Amniotic epithelial cell (primary cell): ENCODE results near the gene NECAB2.

ENCODE experiments used
- DNase-seq: peaks from one replicate; pipeline ENCODE4 v3.0.0-alpha.2; 2010; ENCODE audit warnings: low read depth

NECAB2 gene

DNA sequence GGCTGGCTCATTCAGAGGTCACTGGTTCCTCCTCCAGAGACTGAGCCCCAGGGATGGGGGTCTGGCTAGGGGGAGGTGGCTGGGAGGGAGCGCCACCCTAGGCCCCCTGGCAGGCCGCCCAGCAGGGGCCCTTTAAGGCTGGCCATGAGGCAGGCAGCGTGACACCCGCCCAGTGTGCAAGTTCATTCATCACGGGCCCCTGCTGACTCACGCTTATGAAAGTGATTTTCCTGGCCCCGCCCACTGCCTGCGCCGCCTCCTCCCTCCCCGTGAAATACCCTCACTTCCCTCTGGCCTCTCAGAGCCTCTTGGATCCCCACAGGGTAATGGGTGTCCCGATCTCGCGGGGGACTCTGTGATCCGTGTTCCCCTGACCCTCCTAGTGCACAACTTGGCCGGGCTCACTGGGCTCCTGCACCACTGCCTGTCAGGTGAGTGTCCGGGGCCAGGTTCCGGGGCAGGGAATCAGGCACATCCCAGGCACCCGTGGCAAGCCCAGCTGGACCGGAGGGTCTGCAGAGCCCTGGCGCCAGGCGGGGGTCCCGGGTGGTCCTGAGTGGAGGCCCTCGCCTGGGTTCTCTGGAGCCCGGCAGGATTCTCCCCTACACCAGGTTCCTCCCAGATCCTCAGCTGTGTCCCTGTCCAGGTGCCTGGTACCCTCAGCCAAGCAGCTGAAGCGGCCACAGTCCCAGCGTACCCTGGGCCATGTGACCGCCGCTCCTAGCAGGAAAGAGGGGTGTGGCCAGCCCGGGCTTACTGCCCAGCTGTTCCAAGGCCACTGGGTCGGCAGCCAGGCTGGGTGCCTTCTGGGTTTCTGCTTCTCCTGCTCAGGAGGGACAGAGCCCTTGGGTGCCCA, 14.9 kb upstream of the NECAB2 start, which contains the start of gene OSGIN1:
OSGIN1 (plus strand) TSS at position 301 of the 856 bp plus-strand sequence. CDS start 4,432 bp downstream, outside the sequence.
- peak; percentile 90 for DNase-seq

DNA sequence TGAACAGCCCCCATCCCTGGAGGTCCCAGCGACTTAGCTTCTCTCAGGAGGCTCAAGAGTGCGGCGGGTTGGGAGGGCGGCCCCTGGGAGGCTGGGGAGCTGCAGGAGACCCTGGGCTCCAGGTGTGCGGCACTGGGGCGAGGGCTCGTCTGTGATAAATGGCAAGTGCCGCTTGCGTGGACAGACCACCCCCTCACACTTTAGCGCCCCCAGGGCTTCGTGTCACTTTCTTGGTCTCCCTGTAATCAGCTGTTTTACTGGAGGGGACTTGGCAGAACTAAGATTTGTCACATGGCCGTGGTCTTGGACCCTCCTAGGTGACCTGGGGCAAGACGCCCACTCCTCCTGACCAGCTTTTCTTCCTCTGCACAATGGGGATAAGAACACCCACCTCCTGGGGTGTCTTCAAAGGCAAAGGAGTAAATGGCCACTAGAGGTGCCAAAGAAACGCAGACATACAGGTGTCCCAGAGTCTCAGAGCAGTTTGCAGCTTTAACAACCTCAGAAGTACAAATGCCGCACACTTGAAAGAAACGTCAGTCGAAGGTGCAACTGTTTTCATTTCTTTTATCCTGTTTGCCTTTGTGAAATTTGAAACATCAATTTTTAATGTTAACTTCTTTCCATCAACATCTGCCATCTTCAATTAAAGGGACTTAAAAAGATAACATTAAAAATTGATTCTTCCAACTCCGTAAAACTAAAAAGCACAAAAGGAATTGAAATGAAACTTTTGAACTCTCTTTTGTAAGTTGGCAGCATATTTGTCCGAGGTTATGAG, 14.1 kb upstream of the NECAB2 start:
- DNase-seq = no peak

DNA sequence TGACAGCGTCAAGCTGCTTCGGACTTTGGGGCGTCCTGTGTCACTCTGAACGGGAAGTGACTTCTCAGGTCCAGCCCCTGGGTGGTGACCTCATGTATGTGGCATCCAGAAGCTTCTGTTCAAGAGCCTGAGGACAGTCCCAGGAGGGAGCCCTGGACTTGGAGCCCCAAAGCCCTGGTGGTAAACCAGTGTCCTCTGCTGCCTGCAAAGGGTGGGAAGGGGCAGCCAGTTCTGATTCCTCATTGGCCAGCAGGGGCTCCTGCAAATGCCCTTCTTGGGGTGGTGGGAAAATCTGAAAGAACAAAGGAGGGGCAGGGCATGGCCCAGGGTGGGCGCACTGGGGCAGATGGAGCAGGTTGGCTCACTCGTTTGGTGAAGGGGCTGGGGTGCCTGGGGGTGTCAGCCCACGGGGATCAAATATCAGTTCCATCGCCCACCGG, 13.4 kb upstream of the NECAB2 start:
- no peak for DNase-seq

DNA sequence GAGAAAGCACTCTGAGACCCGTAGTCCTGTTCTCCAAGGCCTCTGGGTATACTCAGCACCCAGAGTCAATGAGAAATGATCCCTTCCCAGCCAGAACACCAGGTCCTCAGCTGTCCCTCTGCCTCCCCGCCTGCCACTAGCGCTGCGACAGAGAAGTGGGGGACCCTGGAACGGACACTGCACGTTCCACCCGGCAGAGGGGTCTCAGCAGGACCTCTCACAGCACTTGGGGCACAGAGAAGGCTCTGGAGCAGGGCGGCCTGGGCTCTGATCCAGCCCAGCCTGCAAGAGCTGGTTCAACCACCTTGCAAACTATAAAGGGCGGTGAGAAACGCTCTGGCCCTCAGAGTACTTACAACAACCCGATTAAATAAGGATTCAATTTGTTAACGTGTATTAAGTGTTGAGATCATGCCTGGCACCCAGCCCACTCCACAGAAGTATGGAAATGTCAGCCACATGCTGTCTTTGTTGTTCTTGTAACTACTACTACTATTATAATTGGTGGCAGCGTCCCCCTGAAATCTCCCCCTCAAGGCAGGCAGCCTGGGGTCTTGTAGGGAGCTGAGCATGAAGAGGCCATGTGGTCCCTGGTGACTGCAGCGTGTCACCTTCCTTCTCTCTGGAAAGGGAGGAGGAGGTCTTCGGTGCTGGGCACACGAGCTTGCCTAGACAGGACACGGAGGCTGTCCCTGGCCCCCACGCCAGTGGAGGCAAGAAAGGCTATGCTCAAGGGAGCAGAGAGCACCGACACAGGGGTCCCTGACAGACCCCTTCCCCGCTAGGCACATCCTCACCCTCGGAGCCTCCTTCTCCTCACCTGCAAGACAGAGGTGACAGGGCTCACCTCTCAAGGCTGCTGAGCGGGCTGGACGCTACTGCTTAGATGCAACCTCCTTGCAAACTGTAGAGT, 12.6 kb upstream of the NECAB2 start:
- DNase-seq = no peak

GRCh38 chr16:83956336-83957289, 11.4 kb upstream of the NECAB2 start:
- peak; percentile 69 for DNase-seq

DNA sequence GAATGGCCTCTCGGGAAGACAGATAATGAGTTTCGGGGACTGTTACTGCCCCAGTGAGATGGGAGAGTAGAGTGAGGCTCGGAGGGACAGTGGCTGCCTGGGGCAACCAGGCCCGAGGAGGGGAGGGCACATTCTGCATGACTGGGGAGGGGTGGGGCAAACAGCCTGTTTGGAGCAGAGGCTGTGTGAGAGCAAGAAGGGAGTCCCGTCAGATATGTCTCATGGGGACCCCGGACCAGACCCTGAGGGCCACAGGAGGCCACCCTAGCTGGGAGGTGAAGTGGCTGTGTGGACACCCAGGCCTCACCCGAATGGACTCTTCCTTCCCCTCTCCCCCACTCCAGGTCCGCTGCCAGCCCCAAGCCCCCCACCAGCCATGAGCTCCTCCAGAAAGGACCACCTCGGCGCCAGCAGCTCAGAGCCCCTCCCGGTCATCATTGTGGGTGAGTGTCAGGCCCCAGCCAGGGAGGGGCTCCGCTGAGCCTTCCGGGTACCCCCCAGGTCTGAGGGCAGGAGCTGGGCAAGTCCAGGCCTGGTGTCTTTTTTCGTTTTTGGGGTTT, 10.7 kb upstream of the NECAB2 start:
- DNase-seq = no peak

DNA sequence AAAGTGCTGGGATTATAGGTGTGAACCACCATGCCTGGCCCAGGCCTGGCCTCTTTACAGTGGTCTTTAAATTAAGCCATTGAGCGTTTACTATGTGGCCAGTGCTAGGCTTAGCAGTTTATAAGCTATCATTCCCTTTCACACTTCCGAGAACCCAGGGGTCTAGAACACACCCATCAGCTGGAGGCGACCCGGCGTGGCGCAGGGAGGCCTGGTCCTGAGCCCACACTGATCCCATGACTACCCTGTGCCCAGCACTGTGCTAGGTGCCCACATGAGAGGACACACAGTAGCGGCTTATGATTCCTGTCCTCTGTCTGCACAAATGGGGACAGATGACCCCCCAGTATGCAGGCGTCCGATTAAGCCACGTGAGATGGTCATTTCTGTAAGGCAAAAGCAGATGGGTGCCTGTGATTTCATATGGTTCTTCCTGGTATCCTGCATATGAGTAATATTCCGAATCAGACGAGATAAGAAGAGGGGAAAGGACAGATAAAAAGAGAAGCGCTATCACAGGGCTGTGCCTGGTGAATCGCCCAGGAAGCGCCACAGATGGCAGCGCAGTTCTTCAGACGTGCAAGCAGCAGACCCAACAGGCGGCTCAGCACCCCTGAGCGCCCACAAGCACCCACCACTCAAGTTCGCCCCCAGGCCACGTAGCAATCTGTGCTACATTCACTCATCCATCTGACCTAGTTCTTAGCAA, 9.8 kb upstream of the NECAB2 start:
- DNase-seq = peak; percentile 73

DNA sequence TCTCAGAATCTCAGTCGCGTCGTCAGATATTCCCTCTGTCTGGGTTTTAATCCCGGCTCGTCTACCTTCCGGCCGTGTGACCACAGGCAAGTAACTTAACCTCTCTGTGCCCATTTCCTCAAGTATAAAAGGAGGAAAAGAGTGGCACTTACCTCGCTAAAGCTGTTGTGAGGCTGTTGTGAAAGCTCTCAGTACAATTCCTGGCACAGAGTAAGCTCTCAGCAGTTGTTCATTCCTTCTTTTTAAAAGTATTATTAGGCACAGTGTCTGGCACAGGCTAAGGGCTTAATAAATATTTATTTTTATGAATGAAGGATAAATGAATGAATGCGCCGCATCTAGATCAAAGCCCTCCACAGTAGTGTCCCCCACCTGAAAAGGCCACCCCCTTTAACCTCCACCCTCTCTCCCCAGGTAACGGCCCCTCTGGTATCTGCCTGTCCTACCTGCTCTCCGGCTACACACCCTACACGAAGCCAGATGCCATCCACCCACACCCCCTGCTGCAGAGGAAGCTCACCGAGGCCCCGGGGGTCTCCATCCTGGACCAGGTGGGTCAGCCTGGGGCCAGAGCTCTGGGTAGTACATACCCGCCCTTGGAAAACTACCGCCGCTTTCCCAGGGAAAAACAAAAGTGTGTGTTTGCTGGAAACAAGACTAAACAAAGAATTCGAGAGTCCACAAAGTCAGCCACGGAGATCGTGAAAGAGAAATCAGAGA, 9.0 kb upstream of the NECAB2 start:
- peak; percentile 49 for DNase-seq

- DNase-seq = peak; percentile 62
Observed at GRCh38 chr16:83959656-83960434, 8.2 kb upstream of the NECAB2 start.

GRCh38 chr16:83960521-83961249, 7.4 kb upstream of the NECAB2 start:
- DNase-seq = no peak

- DNase-seq = no peak
Observed at GRCh38 chr16:83961591-83961990, 6.5 kb upstream of the NECAB2 start.

DNA sequence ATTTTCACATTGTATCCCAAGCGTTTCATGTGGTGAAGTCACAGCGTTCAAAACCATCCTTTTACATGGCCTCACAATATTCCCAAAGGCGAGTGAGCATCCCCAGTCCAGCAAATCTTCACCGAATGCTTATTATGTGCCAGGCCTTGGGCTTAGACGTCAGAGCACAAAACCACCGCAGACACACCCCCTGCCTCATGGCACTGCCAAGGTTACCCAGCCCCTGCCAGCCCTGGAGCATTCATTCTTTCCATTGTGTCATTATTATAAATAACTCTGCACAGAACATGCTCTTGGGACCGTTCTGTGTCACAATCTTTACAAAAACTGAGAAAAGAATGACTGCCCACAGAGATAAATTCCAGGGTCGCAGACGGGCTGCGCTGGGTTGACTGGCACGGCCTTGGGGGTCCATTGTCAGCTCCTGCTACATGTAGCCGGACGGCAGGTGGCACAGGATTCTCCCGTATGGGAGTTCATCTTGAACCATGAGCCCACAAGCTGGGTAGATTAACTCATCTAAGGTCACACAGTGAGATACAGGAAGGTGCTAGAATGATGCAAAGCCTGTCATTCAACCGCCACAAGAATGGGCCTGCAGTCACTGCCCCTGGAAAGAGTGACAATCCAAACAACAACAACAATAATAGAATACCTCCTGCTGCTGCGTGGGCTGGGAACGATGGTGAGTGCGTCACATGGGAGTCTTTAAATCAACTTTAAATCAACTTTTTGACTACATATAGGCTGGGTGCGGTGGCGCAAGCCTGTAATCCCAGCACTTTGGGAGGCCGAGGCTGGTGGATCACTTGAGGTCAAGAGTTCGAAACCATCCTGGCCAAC, 4.5 kb upstream of the NECAB2 start:
- no peak for DNase-seq

- no peak for DNase-seq
Observed at GRCh38 chr16:83964684-83965443, 3.2 kb upstream of the NECAB2 start.

DNA sequence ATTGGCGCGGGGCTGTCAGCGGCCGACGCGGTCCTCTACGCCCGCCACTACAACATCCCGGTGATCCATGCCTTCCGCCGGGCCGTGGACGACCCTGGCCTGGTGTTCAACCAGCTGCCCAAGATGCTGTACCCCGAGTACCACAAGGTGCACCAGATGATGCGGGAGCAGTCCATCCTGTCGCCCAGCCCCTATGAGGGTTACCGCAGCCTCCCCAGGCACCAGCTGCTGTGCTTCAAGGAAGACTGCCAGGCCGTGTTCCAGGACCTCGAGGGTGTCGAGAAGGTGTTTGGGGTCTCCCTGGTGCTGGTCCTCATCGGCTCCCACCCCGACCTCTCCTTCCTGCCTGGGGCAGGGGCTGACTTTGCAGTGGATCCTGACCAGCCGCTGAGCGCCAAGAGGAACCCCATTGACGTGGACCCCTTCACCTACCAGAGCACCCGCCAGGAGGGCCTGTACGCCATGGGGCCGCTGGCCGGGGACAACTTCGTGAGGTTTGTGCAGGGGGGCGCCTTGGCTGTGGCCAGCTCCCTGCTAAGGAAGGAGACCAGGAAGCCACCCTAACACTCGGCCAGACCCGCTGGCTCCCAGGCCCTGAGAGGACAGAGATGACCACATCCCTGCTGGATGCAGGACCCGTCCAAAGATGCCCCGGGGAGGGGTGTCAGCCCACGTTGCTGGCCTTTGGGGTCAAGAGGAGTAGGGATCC, 2.4 kb upstream of the NECAB2 start:
- DNase-seq = no peak

- no peak for DNase-seq
Observed at GRCh38 chr16:83966153-83966696, 1.8 kb upstream of the NECAB2 start.
